ENCODE measurements around the gene ELOVL5. TPM values are rescaled to one million over a fixed set of nuclear protein-coding genes. Genes with fewer than 3 reads are reported as not detected.

Gene ELOVL5
- total and polyA plus RNA-seq, 4 experiments from 2014 or later = 108 to 125 (median 109) TPM

- H3K4me1 Mint-ChIP-seq = peaks cover 27 to 41% (median 34%) of the 10 kb centered on the region in 4 donors
- intact Hi-C loops (cut with micrococcal nuclease) = no loop called here
Observed at GRCh38 chr6:53233309-53233708, 115.4 kb downstream of the ELOVL5 start.

GRCh38 chr6:53230775-53231467 lies 117.8 kb downstream of the ELOVL5 start:
- CTCF ChIA-PET (ENCODE audit: partially characterized antibody) = interaction anchor here (1.1 to 1.4 kb wide), 2 partner anchors 116 to 118 kb away, joined by 3 read pairs; partner anchors contain the start of gene ELOVL5
- H3K27ac ChIP-seq (ENCODE audit: low read depth, low read length) = no peak overlapping the region

More at GRCh38 chr6:53233309-53233708, 115.4 kb downstream of the ELOVL5 start:
- H3K27me3 Mint-ChIP-seq = no peaks in the 10 kb centered on the region
- H3K36me3 Mint-ChIP-seq = no peaks in the 10 kb centered on the region
- Histone ChIP-seq H3K27me3 (ENCODE audit: insufficient read depth, low read length) (no peaks in the 10 kb centered on the region), H3K36me3 (ENCODE audit: insufficient read depth, low read length) (no peaks in the 10 kb centered on the region), H3K9me3 (ENCODE audit: control insufficient read depth in 1 of 2, low read length in 2 of 2) (no peaks in the 10 kb centered on the region), H3K4me3 (ENCODE audit: low read length in 2 of 2) (no peak overlapping the region), H3K27ac (ENCODE audit: low read depth, low read length) (no peak overlapping the region), H3K4me1 (ENCODE audit: insufficient read depth, low read length) (peaks cover 37% of the 10 kb centered on the region)
- H3K9me3 Mint-ChIP-seq = no peaks in the 10 kb centered on the region
- ChIA-PET CTCF (ENCODE audit: partially characterized antibody) (no interaction called here), POLR2A (ENCODE audit: partially characterized antibody) (no interaction called here)
- no peak for DNase-seq
- no peak overlapping the region for H3K4me3 Mint-ChIP-seq
- H3K27ac Mint-ChIP-seq = no peak overlapping the region

GRCh38 chr6:53227847-53228246 lies 120.9 kb downstream of the ELOVL5 start:
- ChIA-PET CTCF (ENCODE audit: partially characterized antibody) (interaction anchor here (1.4 kb wide), 2 partner anchors 10 to 55 kb away, joined by 4 to 8 read pairs; no protein-coding TSS in a partner anchor), POLR2A (ENCODE audit: partially characterized antibody) (interaction anchor here (1.2 kb wide), 1 partner anchor 116 kb away, joined by 3 read pairs; no protein-coding TSS in a partner anchor)
- Mint-ChIP-seq H3K27me3 (no peaks in the 10 kb centered on the region), H3K9me3 (no peaks in the 10 kb centered on the region), H3K36me3 (no peaks in the 10 kb centered on the region), H3K4me1 (peaks cover 12 to 25% (median 20%) of the 10 kb centered on the region in 4 donors), H3K27ac (peak overlapping the region in 1 of 7 donors; percentile 10), H3K4me3 (no peak overlapping the region)
- no peak for DNase-seq
- Histone ChIP-seq H3K4me3 (ENCODE audit: low read length in 2 of 2) (no peak overlapping the region), H3K36me3 (ENCODE audit: insufficient read depth, low read length) (no peaks in the 10 kb centered on the region), H3K9me3 (ENCODE audit: control insufficient read depth in 1 of 2, low read length in 2 of 2) (no peaks in the 10 kb centered on the region), H3K4me1 (ENCODE audit: insufficient read depth, low read length) (peaks cover 24% of the 10 kb centered on the region), H3K27ac (ENCODE audit: low read depth, low read length) (no peak overlapping the region), H3K27me3 (ENCODE audit: insufficient read depth, low read length) (no peaks in the 10 kb centered on the region)
- intact Hi-C loops (cut with micrococcal nuclease) = no loop called here

More at GRCh38 chr6:53230775-53231467, 117.8 kb downstream of the ELOVL5 start:
- Histone ChIP-seq H3K4me1 (ENCODE audit: insufficient read depth, low read length) (peaks cover 29% of the 10 kb centered on the region), H3K27me3 (ENCODE audit: insufficient read depth, low read length) (no peaks in the 10 kb centered on the region), H3K36me3 (ENCODE audit: insufficient read depth, low read length) (no peaks in the 10 kb centered on the region), H3K4me3 (ENCODE audit: low read length in 2 of 2) (no peak overlapping the region), H3K9me3 (ENCODE audit: control insufficient read depth in 1 of 2, low read length in 2 of 2) (no peaks in the 10 kb centered on the region)
- Mint-ChIP-seq H3K4me3 (peak overlapping the region in 1 of 8 donors; percentile 18), H3K36me3 (no peaks in the 10 kb centered on the region), H3K27ac (no peak overlapping the region), H3K9me3 (no peaks in the 10 kb centered on the region), H3K4me1 (peaks cover 17 to 31% (median 26%) of the 10 kb centered on the region in 4 donors), H3K27me3 (no peaks in the 10 kb centered on the region)
- intact Hi-C loops (cut with micrococcal nuclease) = no loop called here
- POLR2A ChIA-PET (ENCODE audit: partially characterized antibody) = interaction anchor here (1.9 kb wide), 1 partner anchor 116 kb away, joined by 5 read pairs; no protein-coding TSS in a partner anchor
- DNase-seq = no peak

DNA sequence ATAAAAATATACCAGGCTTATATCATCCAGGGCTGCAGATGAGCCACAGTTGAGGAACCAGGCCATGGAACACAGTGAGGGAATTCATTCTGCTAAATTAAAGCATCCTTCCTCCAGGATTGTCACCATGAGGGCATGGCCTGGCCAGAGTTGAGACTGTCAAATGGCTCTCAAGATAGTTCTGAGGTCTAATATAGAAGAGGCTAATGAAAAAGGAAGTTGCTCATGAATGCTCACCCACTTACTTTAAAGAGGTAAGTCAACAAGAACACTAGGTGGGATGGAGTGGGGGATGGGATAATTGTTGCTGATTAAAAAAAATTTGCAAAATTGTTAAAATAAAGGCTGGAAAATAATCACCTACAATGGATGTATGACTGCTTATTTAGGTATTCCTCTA lies 128.1 kb downstream of the ELOVL5 start:
- Mint-ChIP-seq H3K4me1 (peaks cover 4 to 15% (median 6%) of the 10 kb centered on the region in 4 donors), H3K27ac (no peak overlapping the region), H3K9me3 (peaks cover 0 to 3% (median 0%) of the 10 kb centered on the region in 8 donors), H3K27me3 (no peaks in the 10 kb centered on the region), H3K36me3 (no peaks in the 10 kb centered on the region), H3K4me3 (no peak overlapping the region)
- no peak overlapping the region for H3K4me3 ChIP-seq (ENCODE audit: low read length in 2 of 2)
- H3K9me3 ChIP-seq (ENCODE audit: control insufficient read depth in 1 of 2, low read length in 2 of 2) = no peaks in the 10 kb centered on the region
- DNase-seq = no peak
- peaks cover 4% of the 10 kb centered on the region for H3K4me1 ChIP-seq (ENCODE audit: insufficient read depth, low read length)
- H3K27me3 ChIP-seq (ENCODE audit: insufficient read depth, low read length) = no peaks in the 10 kb centered on the region
- H3K36me3 ChIP-seq (ENCODE audit: insufficient read depth, low read length) = no peaks in the 10 kb centered on the region
- intact Hi-C loops (cut with micrococcal nuclease) = no loop called here
- ChIA-PET POLR2A (ENCODE audit: partially characterized antibody) (no interaction called here), CTCF (ENCODE audit: partially characterized antibody) (no interaction called here)
- H3K27ac ChIP-seq (ENCODE audit: low read depth, low read length) = no peak overlapping the region

Small RNAs within 50 kb of the gene (microRNA-seq; reads per million reads assigned to microRNA genes)
- gene MIR5685 (ENCODE audit: borderline microRNAs expressed, borderline number of aligned reads, borderline replicate concordance) = not detected

Other genes with a start within 250 kb of the ELOVL5 start
- under 1 TPM; 0.11 to 0.15 TPM for gene GCM1, start 200.1 kb downstream of the ELOVL5 start, total RNA-seq
- not detected for gene GCM1, start 200.1 kb downstream of the ELOVL5 start, polyA plus RNA-seq
- 10 to 100 TPM; 39.6 to 40.9 TPM for gene GCLC, start 196.2 kb upstream of the ELOVL5 start, total RNA-seq
- gene GCLC, start 196.2 kb upstream of the ELOVL5 start, polyA plus RNA-seq = 10 to 100 TPM in 1 of 2 donors, 1 to 10 TPM in 1; 8.8 to 10.5 TPM